Activated CD4-positive, alpha-beta T cell treated with anti-CD3 and anti-CD28 coated beads, Interleukin-10, Interleukin-2, amounts not matched to agents 100 ng/mL and 50 ng/mL, durations not matched to agents 16 hours and 8 hours (primary cell): ENCODE measurements around the gene ADSL.
A peak's percentile ranks its signal among the peaks of the same experiment; 100 is the strongest.

Experiments
- DNase-seq: peaks from one replicate; pipeline ENCODE4 v3.0.0-alpha.2; 2020

The ADSL gene

DNA sequence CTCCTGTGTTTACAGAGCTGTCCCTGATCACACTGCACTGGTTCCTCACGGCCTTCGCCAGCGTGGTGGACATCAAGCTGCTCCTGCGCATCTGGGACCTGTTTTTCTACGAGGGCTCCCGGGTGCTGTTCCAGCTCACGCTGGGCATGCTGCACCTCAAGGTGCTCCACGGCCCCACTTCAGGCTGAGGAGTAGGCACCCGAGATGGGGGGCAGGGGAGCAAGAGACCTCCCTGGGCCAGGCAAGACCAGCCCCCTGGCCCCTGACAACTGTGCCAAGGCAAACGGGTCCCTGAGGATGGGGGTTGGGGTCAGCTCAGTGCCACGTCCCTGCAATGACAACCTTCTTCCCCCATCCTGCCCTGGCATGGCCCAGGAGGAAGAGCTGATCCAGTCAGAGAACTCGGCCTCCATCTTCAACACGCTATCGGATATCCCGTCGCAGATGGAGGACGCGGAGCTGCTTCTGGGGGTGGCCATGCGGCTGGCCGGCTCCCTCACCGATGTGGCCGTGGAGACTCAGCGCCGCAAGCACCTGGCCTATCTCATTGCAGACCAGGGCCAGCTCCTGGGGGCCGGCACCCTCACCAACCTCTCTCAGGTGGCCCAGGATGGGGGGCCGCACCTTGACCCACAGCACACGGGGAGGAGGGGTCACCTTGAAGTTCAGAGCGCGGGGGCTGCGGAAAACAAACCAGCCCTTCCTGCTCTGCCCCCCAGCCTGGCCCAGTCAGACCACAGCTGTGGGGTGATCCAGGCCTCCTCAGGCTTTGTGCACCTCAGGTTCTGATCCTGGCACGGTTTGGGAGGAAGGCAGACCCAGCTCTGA lies 60.0 kb downstream of the ADSL start:
- DNase-seq = no peak

DNA sequence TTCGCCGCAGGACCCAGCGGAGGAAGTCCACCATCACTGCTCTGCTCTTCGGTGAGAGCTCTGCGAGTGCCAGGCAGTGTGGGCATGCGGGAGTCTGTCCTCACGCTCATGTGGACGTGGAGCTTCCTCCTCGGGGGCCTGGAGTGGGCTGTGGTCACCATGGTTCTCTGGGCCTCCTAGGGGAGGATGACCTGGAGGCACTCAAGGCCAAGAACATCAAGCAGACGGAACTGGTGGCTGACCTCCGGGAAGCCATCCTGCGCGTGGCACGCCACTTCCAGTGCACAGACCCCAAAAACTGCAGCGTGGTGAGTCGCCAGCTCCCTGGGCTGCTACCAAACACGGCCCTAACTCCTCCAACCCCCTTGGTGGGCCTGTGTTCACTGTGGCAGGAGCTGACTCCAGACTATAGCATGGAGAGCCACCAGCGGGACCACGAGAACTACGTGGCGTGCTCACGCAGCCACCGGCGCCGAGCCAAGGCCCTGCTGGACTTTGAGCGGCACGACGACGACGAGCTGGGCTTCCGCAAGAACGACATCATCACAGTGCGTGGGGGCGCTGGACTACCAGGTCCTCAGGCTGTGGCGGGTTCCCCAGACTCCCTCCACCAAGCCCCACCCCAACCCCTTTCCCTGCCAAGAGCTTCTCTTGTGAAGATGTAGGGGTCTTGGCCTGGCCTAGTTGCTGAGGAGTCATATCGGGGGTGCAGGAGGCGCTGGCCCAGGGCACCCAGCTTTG lies 60.9 kb downstream of the ADSL start:
- no peak for DNase-seq

DNA sequence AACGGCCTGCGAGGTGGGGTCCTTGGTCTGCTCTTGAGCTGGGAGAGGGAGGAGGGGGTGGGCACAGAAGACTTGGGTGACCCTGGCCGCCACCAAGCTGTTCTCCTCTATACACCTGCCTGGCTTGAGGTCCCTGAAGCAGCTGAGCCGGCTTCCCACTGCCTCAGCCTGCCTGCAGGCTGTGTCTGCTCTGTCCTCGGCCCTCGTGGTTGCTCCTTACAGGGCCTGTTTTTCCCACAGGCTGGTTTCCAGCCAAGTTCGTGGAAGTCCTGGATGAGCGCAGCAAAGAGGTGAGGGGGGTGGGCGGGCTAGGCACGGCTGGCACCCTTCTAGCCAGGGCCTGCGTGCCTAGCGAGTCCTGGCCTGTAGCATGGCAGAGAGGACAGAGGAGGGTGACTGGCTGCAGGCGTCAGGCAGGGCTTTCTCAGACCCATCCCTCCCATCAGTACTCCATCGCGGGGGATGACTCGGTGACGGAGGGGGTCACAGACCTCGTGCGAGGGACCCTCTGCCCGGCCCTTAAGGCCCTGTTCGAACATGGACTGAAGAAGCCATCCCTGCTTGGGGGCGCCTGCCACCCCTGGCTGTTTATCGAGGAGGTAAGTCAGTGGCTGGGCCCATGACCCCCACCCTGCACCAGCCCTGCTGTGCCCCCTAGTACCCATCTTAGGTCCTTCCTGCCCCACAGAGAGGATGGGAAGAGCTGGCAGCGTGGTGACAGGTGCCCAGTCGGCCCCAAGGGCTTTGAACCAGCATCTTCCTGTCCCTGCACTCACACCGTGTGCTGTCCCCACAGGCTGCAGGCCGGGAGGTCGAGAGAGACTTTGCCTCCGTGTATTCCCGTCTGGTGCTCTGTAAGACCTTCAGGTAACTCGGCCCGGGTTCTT lies 61.8 kb downstream of the ADSL start:
- DNase-seq = no peak

- DNase-seq = no peak
Measured at GRCh38 chr22:40408718-40409612, 62.7 kb downstream of the ADSL start.

- DNase-seq = no peak
Measured at GRCh38 chr22:40409613-40410113, 63.4 kb downstream of the ADSL start.

DNA sequence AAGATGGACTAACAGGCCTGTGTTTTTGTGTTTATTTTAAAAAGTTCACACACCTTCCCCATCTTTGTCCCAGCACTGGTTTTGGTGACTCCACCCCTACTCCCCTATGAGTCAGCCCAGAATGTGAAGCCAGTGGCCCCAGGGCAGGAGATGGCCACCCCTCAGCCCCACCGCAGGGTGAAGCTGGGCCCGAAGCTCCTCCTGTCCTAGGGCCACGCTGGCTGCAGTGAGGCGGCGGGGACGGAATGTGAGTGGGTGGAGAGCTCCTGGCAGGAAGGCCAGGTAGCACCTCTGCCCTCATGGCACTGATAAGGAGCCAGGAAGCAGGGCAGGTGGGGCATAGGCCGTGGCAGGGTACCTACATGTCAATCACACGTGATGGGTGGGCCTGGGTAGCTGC lies 64.0 kb downstream of the ADSL start:
- DNase-seq = no peak

GRCh38 chr22:40410731-40411505 lies 64.6 kb downstream of the ADSL start:
- no peak for DNase-seq

DNA sequence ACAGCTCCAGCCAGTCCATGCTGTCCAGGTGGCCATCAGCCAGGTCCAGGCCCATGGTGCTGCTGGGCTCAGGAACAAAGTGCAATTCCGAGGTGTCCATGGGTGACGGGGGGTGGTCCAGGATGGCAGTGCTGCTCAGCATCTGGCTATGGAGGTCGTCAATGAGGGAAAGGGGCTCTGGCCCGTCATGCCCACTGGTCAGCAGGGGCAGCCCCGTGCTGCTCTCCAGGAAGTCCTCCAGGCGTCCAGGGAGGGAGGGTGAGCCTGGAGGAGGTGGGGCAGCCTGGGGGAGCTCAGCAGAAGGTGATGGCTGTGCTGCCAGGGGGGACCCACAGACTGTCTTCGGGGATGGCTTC lies 65.2 kb downstream of the ADSL start:
- no peak for DNase-seq

DNA sequence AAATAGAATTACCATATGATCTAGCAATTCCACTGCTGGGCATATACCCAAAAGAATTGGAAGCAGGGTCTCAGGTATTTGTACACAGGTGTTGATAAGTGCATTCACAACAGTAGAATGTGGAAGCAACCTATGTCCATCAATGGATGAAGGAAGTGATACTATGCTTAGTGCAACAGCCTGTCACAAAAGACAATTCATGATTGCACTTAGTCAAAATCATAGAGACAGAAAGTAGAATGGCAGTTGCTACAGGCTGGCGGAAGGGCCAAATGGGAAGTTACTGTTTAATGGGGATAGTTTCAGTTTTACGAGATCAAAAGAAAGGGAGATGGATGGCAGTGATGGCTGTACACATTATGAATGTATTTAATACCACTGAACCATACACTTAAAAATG lies 66.1 kb downstream of the ADSL start:
- peak; percentile 56 for DNase-seq

GRCh38 chr22:40413873-40414272 lies 67.6 kb downstream of the ADSL start:
- no peak for DNase-seq

- DNase-seq = no peak
Measured at GRCh38 chr22:40414311-40414710, 68.0 kb downstream of the ADSL start.

DNA sequence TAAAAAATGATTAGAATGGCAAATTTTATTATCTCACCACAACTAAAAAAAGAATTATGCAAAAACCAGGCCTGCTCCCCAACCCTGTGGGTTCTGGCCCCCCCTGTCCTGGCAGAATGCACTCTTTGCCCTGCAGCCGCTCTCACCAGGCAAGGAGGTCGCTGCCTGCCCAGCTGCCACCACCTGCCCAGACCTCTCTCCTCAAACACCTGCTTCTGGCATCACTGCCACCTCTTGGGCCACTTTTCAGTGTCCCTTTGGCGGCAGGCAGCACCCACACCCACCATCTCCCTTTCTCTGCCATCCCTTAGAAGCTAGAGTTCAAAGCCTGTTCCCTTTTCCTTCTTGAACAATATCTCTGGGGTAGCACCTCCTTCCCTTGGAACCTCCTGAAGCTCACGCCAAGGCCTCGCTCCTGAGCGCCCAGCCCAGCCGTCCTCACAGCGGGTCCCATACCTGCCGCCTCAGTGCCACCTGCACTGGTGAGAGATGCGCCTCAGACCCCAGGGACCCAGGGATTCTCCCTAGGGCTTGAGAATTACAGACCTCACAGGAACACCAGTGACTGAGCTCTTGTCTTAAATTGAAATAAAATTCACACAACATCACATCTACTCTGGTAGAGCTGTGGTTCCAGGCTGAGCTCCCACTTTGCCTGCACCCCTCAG lies 68.7 kb downstream of the ADSL start:
- DNase-seq = no peak

DNA sequence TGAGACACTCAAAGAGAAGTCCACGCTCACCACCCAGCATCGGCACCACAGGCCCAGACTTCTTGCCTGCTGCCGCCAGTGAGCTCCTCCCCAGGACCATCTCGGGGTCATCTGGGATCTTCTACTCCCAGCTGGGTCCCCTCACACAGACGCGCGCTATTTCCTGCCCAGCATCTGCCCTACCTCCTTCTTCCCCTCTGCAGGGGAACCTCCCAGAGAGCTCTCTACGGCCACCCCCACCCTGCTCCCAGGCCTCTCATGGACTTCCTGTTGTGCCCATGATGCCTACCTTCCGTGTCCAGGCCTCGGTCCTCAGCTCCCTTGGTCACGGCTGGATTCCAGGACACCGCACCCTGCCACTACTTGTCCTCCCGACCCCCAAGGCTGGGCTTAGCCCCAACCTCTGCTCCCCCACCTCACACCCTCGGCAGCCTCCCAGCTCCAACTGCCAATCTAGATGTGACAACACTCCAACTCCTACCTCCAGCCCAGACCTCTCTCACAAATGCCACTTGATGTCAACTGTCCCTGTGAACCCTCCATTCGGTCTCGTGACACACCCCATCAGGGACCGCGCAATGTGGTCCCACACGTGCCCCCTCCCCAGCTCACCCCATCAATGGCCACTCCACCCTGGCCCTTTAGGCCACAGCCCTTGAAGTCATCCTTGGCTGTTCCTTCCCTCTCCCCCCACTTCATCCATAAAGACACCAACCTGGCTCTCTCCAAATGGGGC lies 69.4 kb downstream of the ADSL start:
- DNase-seq = no peak

DNA sequence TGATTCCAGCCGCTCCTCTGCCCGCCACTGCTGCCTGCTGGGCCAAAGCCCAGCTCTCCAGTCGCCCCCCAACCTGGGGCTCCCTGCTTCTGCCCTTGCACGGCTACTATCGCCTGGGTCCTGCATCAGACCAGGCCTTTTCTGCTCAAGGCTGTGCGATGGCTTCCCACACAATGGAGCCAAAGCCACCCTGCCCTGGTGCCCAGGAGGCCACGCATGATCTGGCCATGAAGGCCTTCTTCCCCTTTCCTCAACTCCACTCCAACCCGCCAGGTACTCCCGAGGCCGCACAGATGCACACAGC lies 69.9 kb downstream of the ADSL start:
- DNase-seq = no peak

DNA sequence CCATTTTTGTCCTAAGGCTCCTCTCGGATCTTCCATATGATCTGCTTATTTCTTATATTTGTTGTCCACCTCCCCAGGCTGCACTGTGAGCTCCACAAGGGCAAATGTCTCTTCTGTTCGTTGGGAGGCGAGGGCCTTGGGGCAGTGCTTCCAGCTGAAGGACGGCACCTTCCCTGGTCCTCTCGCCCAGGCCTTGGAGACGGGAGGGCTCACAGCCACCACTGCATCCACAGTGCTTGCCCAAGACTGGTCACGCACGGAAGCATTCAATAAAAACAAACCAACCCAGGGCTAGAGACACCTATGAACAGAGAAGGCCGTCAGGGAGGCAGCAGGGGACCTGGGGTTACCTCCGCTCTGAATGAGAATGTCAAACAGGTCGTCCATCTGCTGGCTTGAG lies 70.3 kb downstream of the ADSL start:
- DNase-seq = no peak

DNA sequence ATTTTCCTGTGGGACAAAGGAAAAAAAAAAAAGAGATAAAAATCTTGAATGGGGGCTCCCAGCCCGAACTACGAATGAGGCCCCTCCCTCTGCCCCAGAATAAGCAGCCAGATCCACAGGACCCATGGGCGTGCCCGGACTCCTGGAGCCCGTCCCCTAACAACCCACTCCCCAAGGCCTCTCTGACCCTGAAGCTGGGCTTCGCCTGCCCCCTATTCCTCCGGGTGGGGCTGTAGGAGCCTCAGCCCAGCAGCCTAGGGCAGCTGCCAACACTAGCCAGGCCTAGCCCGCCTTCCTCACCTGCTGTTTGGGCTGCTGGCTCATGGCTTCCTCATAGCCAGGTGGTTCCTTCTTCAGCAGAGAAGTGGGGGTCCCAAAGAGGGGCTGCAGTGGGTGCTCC lies 70.7 kb downstream of the ADSL start:
- no peak for DNase-seq

- DNase-seq = no peak
Measured at GRCh38 chr22:40417881-40418280, 71.6 kb downstream of the ADSL start.

DNA sequence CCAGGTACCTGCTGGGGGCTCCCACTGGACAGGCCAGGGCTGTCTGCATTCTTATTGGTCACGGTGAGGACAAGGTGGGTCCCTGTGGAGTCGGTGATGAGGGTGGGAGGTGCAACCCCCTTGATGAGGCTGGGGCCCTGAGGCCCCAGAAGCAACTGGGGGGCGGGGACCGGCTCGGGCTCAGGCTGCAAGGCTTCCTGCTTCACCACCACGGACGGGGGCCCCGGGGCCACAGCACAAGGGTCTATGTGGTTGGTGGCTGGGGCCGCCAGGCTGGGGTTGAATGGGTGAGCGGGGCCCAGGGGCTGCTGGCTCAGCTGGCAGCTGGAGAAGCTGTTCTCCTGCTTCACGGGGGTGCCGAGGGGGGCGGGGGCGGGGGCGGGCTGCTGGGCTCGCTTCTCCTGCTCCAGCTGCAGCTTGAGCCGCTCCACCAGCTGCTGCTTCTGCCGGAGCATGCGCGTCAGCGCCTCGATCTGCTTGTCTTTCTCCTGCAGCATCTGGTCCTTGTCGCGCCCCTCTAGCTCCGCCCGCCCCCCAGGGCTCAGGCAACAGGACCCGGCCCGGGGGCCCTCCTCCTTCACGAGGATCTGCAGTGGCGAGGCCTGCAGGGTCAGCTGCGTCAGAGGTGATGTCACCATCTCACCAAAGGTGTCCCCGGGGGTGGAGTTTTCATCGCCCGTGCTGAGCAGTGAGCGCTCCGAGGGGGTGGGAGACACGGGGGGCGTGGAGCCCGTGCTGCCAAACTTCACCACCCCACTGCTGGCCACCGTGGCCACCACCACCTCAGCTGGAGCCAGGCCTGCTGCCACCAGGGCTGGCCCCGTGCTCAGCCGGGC lies 72.3 kb downstream of the ADSL start:
- DNase-seq = no peak

GRCh38 chr22:40419718-40420117 lies 73.4 kb downstream of the ADSL start:
- no peak for DNase-seq
